GM10266 (cell line): ENCODE data around the gene DLGAP4.

Source experiments
- DNase-seq: peaks from one replicate; pipeline ENCODE4 v3.0.0; 2012; ENCODE audit errors: extremely low spot score
- CTCF ChIP-seq: IDR thresholded peaks from 2 replicates; pipeline ENCODE4 v1.5.1; 2012; ENCODE audit warnings: mild to moderate bottlenecking, low read depth; ENCODE audit not compliant: control insufficient read depth, insufficient read depth; ENCODE audit errors: missing control alignments

Gene DLGAP4

GRCh38 chr20:36279362-36279761, 26.8 kb upstream of the DLGAP4 start:
- no peak for TF ChIP-seq CTCF
- DNase-seq = no peak

GRCh38 chr20:36279776-36280175, 26.4 kb upstream of the DLGAP4 start:
- no peak for TF ChIP-seq CTCF
- no peak for DNase-seq

GRCh38 chr20:36281785-36282380, 24.3 kb upstream of the DLGAP4 start:
- DNase-seq = no peak
- no peak for TF ChIP-seq CTCF

- no peak for TF ChIP-seq CTCF
- DNase-seq = no peak
Observed at GRCh38 chr20:36284751-36285150, 21.4 kb upstream of the DLGAP4 start.

GRCh38 chr20:36285746-36286447, 20.2 kb upstream of the DLGAP4 start:
- DNase-seq = no peak
- no peak for TF ChIP-seq CTCF

GRCh38 chr20:36297656-36298055, 8.5 kb upstream of the DLGAP4 start:
- no peak for TF ChIP-seq CTCF
- peak; percentile 2 for DNase-seq

- TF ChIP-seq CTCF = no peak
- peak; percentile 1 for DNase-seq
Observed at GRCh38 chr20:36298061-36298460, 8.1 kb upstream of the DLGAP4 start.
